HG03457 (cell line): ENCODE measurements around the gene BAIAP2L2.
"Not testable (repeated sequence)": the region's sequence is repeated elsewhere in the genome, so short reads cannot be mapped to it uniquely, and the experiment has no call there.

Experiments
- ATAC-seq: cut with Tn5 transposase; IDR thresholded peaks from one replicate; pipeline ENCODE4 v1.9.1; 2021; ENCODE audit warnings: moderate number of reproducible peaks; ENCODE audit not compliant: unreplicated experiment

Gene BAIAP2L2

GRCh38 chr22:38129856-38130255 is 19.4 kb upstream of the BAIAP2L2 start:
- no peak for ATAC-seq

GRCh38 chr22:38129021-38129420 is 18.5 kb upstream of the BAIAP2L2 start:
- ATAC-seq, result no peak

GRCh38 chr22:38127869-38128268 is 17.4 kb upstream of the BAIAP2L2 start:
- no peak for ATAC-seq

- no peak for ATAC-seq
Measured at GRCh38 chr22:38126928-38127668, 16.6 kb upstream of the BAIAP2L2 start.

GRCh38 chr22:38125751-38126201 is 15.3 kb upstream of the BAIAP2L2 start:
- ATAC-seq, result no peak

- no peak for ATAC-seq
Measured at GRCh38 chr22:38125038-38125610, 14.6 kb upstream of the BAIAP2L2 start.

- no peak for ATAC-seq
Measured at GRCh38 chr22:38124236-38124974, 13.9 kb upstream of the BAIAP2L2 start.

- ATAC-seq, result no peak
Measured at GRCh38 chr22:38122616-38123015, 12.1 kb upstream of the BAIAP2L2 start.

GRCh38 chr22:38120359-38121110 is 10.1 kb upstream of the BAIAP2L2 start:
- ATAC-seq, result no peak

- ATAC-seq, result not testable (repeated sequence)
Measured at GRCh38 chr22:38118747-38119146, 8.3 kb upstream of the BAIAP2L2 start.

- no peak for ATAC-seq
Measured at GRCh38 chr22:38118182-38118581, 7.7 kb upstream of the BAIAP2L2 start.

- not testable (repeated sequence) for ATAC-seq
Measured at GRCh38 chr22:38117556-38117955, 7.1 kb upstream of the BAIAP2L2 start.

GRCh38 chr22:38115423-38116205 is 5.1 kb upstream of the BAIAP2L2 start:
- ATAC-seq, result no peak

GRCh38 chr22:38114484-38115398 is 4.3 kb upstream of the BAIAP2L2 start:
- ATAC-seq, result no peak

GRCh38 chr22:38112381-38112780 is 1.9 kb upstream of the BAIAP2L2 start:
- no peak for ATAC-seq

GRCh38 chr22:38111925-38112355 is 1.5 kb upstream of the BAIAP2L2 start:
- no peak for ATAC-seq

- ATAC-seq, result no peak
Measured at GRCh38 chr22:38110863-38111852, 674 bp upstream of the BAIAP2L2 start.

GRCh38 chr22:38109371-38110001 is 998 bp downstream of the BAIAP2L2 start:
- ATAC-seq, result no peak
